Measurements from ENCODE around the gene RABL6. TPM values are rescaled to one million over a fixed set of nuclear protein-coding genes. Genes with fewer than 3 reads are reported as not detected.

RABL6 gene
- total and polyA plus RNA-seq, 2 of the 4 experiments (the other 2 are of a cell fraction), result 37.1 to 47.5 TPM

DNA sequence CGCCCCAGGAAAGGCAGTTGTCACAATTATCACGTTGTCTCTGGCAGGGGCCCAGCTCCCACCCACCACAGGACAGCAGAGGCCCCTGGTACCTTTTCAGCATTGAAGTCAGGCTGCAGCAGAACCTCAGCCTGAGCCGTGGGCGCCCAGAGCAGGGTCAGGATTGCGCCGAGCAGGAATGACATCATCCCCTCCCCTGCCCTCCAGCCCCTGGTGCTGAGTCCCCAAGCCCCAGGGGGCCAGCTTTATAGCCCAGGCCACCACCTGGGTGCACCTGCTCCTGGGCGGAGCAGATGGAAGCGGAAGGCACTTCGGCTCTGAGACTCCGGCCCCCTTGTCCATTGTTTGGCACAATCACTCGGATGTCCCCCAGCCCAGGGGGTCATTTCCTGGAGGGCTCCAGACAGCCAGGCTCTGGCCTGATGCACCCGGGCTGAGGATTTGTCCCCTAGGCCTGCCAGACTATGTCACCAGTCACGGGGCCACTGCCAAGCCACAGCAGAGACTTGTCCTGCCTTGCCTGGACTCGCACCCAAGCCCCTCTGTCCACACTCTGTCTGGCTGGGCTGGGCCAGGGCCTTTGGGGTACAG is 43.4 kb upstream of the RABL6 start, which contains the start of gene LCN15:
TSS of gene LCN15 (minus strand) at position 218 of the 591 bp plus-strand sequence. CDS start at position 188, 30 bp downstream.
- TF ChIP-seq RCOR1 (IDR thresholded peaks at IDR 0.05; ENCODE audit: insufficient replicate concordance, low read length) (no peak), USF2 (IDR thresholded peaks at IDR 0.05; ENCODE audit: low read depth, low read length) (no peak), MAZ (IDR thresholded peaks at IDR 0.05; ENCODE audit: borderline replicate concordance, low read depth, low read length) (no peak)
- TF ChIP-seq, protein P1, sequence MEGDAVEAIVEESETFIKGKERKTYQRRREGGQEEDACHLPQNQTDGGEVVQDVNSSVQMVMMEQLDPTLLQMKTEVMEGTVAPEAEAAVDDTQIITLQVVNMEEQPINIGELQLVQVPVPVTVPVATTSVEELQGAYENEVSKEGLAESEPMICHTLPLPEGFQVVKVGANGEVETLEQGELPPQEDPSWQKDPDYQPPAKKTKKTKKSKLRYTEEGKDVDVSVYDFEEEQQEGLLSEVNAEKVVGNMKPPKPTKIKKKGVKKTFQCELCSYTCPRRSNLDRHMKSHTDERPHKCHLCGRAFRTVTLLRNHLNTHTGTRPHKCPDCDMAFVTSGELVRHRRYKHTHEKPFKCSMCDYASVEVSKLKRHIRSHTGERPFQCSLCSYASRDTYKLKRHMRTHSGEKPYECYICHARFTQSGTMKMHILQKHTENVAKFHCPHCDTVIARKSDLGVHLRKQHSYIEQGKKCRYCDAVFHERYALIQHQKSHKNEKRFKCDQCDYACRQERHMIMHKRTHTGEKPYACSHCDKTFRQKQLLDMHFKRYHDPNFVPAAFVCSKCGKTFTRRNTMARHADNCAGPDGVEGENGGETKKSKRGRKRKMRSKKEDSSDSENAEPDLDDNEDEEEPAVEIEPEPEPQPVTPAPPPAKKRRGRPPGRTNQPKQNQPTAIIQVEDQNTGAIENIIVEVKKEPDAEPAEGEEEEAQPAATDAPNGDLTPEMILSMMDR (conservative IDR thresholded peaks at IDR 0.05; ENCODE audit: low read depth, low read length), result no peak
- no peak within 1 kb of the TSS for H3K4me2 ChIP-seq (ENCODE audit: low read depth, low read length)
- intact Hi-C loops (cut with micrococcal nuclease) (no loop called here), dilution Hi-C loops (cut with HindIII; ENCODE audit: low sequenced_read_pairs, unreplicated experiment) (no loop called here), in situ Hi-C loops (cut with MboI; ENCODE audit: low sequenced_read_pairs) (no loop called here)
- H3K9me1 ChIP-seq (ENCODE audit: insufficient read depth, low read length), result no peaks in the 10 kb centered on the region
- ChIA-PET POLR2A (ENCODE audit: unreplicated experiment) (no interaction called here), CTCF (no interaction called here)
- H2BK5ac ChIP-seq (ENCODE audit: low read depth, low read length, poor library complexity, severe bottlenecking), result no peak within 1 kb of the TSS
- whole genome bisulfite sequencing, 2 experiments (ENCODE audit: extremely low coverage in 2 of 2, insufficient read length in 1 of 2), result 63% methylated on average over 6 of the region's 14 CpGs; no CpG with 5 or more reads in 1 of the 2 experiments
- H2BK15ac ChIP-seq (ENCODE audit: low read depth, low read length), result no peak within 1 kb of the TSS
- no TSS peak for BruUV-seq (replicated peaks)
- DNase-seq, result no peak
- no peak within 1 kb of the TSS for H3K4ac ChIP-seq (ENCODE audit: low read depth, low read length)
- no peaks in the 10 kb centered on the region for H3K4me1 ChIP-seq (ENCODE audit: control insufficient read depth, insufficient read depth, low read length)
- peaks cover 7% of the 10 kb centered on the region for H3K27me3 ChIP-seq (ENCODE audit: control insufficient read depth, insufficient read depth, low read length)
- H3K27ac ChIP-seq (ENCODE audit: insufficient read depth, low read length), result no peak within 1 kb of the TSS
- H3K14ac ChIP-seq (replicated peaks; ENCODE audit: low read depth, low read length), result no peak within 1 kb of the TSS
- H4K20me1 ChIP-seq (ENCODE audit: insufficient read depth, low read length), result no peaks in the 10 kb centered on the region
- peak within 1 kb of the TSS; percentile 72 for H2AK9ac ChIP-seq (replicated peaks; ENCODE audit: low read depth, low read length, poor library complexity)
- H3K4me3 ChIP-seq (ENCODE audit: insufficient read depth, low read depth, low read length), result no peak within 1 kb of the TSS
- no peak within 1 kb of the TSS for H2BK20ac ChIP-seq (ENCODE audit: low read depth, low read length)
- no peaks in the 10 kb centered on the region for H3K9me3 ChIP-seq (ENCODE audit: control insufficient read depth, insufficient read depth, low read length)
- no peaks in the 10 kb centered on the region for H3K36me3 ChIP-seq (ENCODE audit: control insufficient read depth, insufficient read depth, low read length)
- H4K5ac ChIP-seq (ENCODE audit: low read depth, low read length), result no peak within 1 kb of the TSS
- no peak within 1 kb of the TSS for H4K91ac ChIP-seq (ENCODE audit: insufficient read depth, low read depth, low read length)
- no peak within 1 kb of the TSS for H4K8ac ChIP-seq (ENCODE audit: low read depth in 2 of 2, low read length in 2 of 2)
- H3K56ac ChIP-seq (ENCODE audit: extremely low read depth, insufficient read depth, low read length), result no peak within 1 kb of the TSS
- peak within 1 kb of the TSS; percentile 63 for H2AFZ ChIP-seq (replicated peaks; ENCODE audit: low read length, poor library complexity)
- H3K18ac ChIP-seq (ENCODE audit: low read depth, low read length), result no peak within 1 kb of the TSS
- no peak within 1 kb of the TSS for H2BK120ac ChIP-seq (ENCODE audit: low read depth, low read length)
- H3K79me1 ChIP-seq (ENCODE audit: low read depth in 1 of 2, low read length in 2 of 2), result no peaks in the 10 kb centered on the region
- ATAC-seq (ENCODE audit: low read depth), result no peak
- no peak within 1 kb of the TSS for H3K23ac ChIP-seq (ENCODE audit: low read depth, low read length)
- H3K9ac ChIP-seq (ENCODE audit: low read depth, low read length), result no peak within 1 kb of the TSS
- no peak within 1 kb of the TSS for H2AK5ac ChIP-seq (ENCODE audit: low read depth, low read length)

Data from IMR-90 (cell line).